Ramos (cell line): ENCODE measurements around the gene CASP2.
"Not testable (repeated sequence)": the region's sequence is repeated elsewhere in the genome, so short reads cannot be mapped to it uniquely, and the experiment has no call there.

Experiments used
- in situ Hi-C: fragments of 300-500 bp; cut with MboI; formaldehyde crosslinking; loops from one replicate; pipeline ENCODE4 v1.14.3; 2022; ENCODE audit warnings: low sequenced_read_pairs; ENCODE audit not compliant: unreplicated experiment

The CASP2 gene

GRCh38 chr7:143263266-143264195 is 24.6 kb upstream of the CASP2 start, which contains the start of gene GSTK1:
Gene GSTK1, plus strand, starts transcription at chr7:143263441. Its CDS starts 73 bp downstream, at chr7:143263514.
- in situ Hi-C loops: no loop called here

DNA sequence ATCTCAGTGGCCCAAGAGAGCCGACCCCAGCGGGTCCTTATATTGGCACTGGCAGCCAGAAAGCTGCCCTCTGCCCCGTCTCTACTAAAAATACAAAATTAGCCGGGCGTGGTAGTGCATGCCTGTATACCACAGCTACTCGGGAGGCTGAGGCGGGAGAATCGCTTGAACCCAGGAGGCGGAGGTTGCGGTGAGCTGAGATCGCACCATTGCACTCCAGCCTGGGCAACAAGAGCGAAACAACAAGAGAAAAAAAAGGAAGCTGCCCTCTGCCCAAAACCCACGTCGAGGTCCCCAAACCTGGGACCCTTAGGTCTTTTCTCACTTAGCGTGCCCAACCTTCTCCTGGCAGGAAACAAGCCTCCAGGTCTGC is 24.0 kb upstream of the CASP2 start:
- in situ Hi-C loops: not testable (repeated sequence)

- in situ Hi-C loops: no loop called here
These were observed 23.0 kb upstream of the CASP2 start for GRCh38 chr7:143265017-143265693.

- in situ Hi-C loops: no loop called here
These were observed 18.9 kb upstream of the CASP2 start for GRCh38 chr7:143269251-143269650.

DNA sequence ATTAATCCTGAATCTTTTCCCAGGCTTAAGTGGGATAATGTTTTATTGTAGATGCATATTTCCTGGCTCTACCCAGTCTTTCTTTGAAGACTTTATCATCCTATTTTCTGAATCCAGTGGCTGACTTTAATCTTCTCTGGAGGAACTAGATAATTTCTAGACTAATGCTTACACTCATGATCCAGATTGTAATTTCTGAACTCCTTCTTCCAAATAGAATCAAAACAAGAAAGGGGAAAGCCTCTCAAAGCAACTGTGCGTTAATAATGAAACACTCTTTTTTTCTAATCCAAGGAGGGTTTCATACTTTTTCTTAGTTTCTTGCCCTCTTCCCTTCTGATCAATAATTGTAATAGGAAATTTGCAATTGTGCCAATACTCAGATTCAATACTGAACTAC is 16.9 kb upstream of the CASP2 start:
- in situ Hi-C loops: no loop called here

- in situ Hi-C loops: no loop called here
These were observed 15.3 kb upstream of the CASP2 start for GRCh38 chr7:143272871-143273270.

GRCh38 chr7:143279186-143280098 is 8.7 kb upstream of the CASP2 start:
- in situ Hi-C loops: no loop called here

DNA sequence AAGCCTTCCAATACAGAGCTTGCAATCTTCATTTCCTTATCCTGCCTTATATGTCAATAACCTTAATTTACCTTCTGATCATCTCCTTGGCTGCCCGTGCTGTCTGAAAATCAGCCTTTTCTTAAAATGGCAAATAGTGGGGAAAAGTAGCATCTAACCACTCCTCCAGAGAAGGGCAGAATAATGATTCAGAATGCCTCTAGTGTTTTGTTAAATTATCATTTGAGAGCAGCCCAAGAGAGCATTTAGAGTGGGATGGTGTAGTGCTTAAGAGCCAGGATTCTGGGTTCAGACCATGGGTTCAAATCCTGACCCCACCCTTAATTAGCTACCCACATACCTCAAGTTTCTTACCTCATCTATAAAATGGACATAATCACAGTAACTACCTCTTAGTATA is 8.0 kb upstream of the CASP2 start:
- in situ Hi-C loops: no loop called here

- in situ Hi-C loops: no loop called here
These were observed 7.6 kb upstream of the CASP2 start for GRCh38 chr7:143280566-143280965.

DNA sequence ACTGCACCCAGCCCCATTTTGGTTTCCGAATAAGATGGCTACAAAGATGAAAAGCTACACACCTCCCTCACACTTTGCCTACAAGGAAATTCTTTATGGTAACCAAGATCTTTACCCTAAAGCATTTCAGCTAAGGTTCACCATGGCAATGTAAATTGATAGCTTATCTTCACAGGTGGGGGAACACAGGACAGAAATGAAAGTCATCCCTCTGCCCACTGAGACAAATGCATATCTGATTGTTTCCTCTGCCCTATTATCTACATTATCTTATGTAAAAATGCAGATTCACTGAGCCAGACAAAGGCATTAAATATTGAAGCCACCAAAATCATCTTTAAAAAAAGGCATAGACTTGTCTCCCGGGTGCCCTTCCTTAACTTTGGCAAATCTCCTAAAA is 6.6 kb upstream of the CASP2 start:
- in situ Hi-C loops: no loop called here

- in situ Hi-C loops: no loop called here
These were observed 6.0 kb upstream of the CASP2 start for GRCh38 chr7:143282124-143282523.

- in situ Hi-C loops: no loop called here
These were observed 4.8 kb upstream of the CASP2 start for GRCh38 chr7:143283381-143283780.

DNA sequence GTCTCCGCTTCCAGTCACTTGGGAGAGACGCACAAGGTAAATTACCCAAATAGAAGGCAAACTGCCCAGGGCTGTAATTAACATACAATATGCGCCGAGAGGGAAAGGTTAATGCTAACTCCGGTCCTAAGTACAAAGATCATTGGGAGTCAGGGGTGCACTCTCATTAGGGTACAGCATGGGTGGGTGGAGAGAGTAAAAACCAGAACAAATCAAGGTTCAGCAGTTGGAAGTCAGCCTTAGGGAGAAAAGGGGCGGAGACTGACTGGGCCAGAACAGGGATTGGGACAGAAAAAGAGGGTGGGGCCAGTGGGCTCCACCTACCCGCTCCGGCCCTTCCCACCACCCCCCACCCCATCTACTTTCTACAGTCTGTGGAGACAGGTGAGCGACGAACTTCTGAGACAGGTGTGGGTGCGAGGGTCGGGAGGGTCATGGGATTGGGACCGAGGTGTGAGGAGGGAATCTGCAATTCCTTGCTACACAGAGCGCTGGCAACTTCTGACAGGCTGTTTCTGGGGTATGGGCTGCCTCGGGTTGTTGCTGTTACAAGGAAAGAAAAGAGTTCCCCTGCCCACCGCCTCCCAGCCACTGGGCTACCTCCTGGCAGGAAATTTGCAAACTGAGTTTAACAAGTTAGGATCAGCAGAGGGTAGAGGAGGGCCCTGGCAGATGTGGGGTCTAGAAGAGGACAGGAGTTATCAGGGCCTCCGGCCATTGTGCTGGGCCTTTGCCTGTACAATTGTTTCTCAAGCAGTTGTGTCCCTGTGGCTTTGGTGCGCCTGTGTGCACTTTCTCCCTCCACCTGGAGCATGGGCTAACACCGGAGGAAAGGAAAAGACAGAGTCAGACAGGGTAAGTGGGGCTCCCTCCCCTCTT is 3.3 kb upstream of the CASP2 start, which contains the start of gene TMEM139:
TSS of gene TMEM139 (plus strand) at position 368 of the 879 bp plus-strand sequence. CDS start 1,000 bp downstream, outside the sequence.
- in situ Hi-C loops: no loop called here

DNA sequence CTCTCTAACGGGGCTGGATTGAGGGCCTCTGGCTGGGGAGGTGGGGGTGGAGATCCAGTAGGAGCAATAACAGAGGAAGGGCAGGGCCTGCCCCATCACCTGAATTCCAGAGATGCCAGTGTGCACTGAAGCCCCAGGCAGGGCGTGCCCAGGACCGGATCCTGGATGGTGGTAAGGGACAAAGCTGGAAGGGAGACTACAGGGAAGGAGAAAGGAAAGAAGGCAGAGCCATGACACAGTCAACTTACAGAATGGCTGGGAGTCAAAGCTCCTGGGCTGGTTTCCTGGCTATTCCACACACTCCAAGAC is 2.7 kb upstream of the CASP2 start:
- in situ Hi-C loops: no loop called here

- in situ Hi-C loops: no loop called here
These were observed 2.2 kb upstream of the CASP2 start for GRCh38 chr7:143285806-143286521.

DNA sequence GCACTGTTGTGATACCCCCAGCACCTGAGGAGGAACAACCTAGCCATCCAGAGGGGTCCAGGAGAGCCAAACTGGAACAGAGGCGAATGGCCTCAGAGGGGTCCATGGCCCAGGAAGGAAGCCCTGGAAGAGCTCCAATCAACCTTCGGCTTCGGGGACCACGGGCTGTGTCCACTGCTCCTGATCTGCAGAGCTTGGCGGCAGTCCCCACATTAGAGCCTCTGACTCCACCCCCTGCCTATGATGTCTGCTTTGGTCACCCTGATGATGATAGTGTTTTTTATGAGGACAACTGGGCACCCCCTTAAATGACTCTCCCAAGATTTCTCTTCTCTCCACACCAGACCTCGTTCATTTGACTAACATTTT is 1.6 kb upstream of the CASP2 start:
- in situ Hi-C loops: no loop called here

- in situ Hi-C loops: no loop called here
These were observed 714 bp upstream of the CASP2 start for GRCh38 chr7:143287339-143287934.

GRCh38 chr7:143288836-143289235 is 685 bp downstream of the CASP2 start:
- in situ Hi-C loops: no loop called here

- in situ Hi-C loops: no loop called here
These were observed 1.3 kb downstream of the CASP2 start for GRCh38 chr7:143289421-143289820.
